ENCODE measurements around the gene UTY.

GRCh38 chrY:13474997-13475396, 4.8 kb downstream of the UTY start:
- TF ChIP-seq CTCF (IDR thresholded peaks at IDR 0.05; ENCODE audit: poor library complexity) (no peak), EZH2 (IDR thresholded peaks at IDR 0.05; ENCODE audit: borderline replicate concordance) (no peak)

Data from hepatocyte (in vitro differentiated cells).